CD4-positive, alpha-beta T cell (primary cell): ENCODE data around the gene ALDH1L2. TPM values are rescaled to one million over a fixed set of nuclear protein-coding genes. Genes with fewer than 3 reads are reported as not detected.

ENCODE experiments used
- ATAC-seq: fragments of 200-7000 bp; cut with Tn5 transposase; one replicate; pipeline ENCODE4 v1.10.0; 2022; ENCODE audit warnings: mild to moderate bottlenecking; ENCODE audit not compliant: poor library complexity
- CTCF ChIA-PET: fragments of 350-600 bp; sonication (Branson Sonifier 250); formaldehyde crosslinking; loops from one replicate; lab custom pipeline; 2021; ENCODE audit warnings: antibody characterized with exemption, inconsistent platforms; lab: Charles Lee
- POLR2A ChIA-PET: fragments of 350-600 bp; sonication (Branson Sonifier 250); formaldehyde crosslinking; loops from one replicate; lab custom pipeline; 2021; ENCODE audit warnings: antibody characterized with exemption, inconsistent platforms; lab: Charles Lee
- DNase-seq, 14 experiments: peaks; one replicate each; pipeline ENCODE4 v3.0.0-alpha.2; 2013 to 2020; ENCODE audit warnings: mixed read lengths in 2 of 14
- H3K27ac ChIP-seq, 2 donors: one replicate each; pipeline versions ENCODE4 v1.5.1 to v1.7.0; 2013; ENCODE audit warnings: low read length in 2 of 2, low read depth in 1 of 2, mild to moderate bottlenecking in 1 of 2
- H3K27me3 ChIP-seq, 2 experiments: 1 replicate in 1 of 2; 2 replicates in 1 of 2; pipeline versions ENCODE4 v1.6.1 to v1.7.0; 2013; ENCODE audit warnings: low read length in 2 of 2, control low read depth in 1 of 2, mild to moderate bottlenecking in 1 of 2, moderate library complexity in 1 of 2; ENCODE audit not compliant: insufficient read depth in 2 of 2, control insufficient read depth in 1 of 2
- H3K36me3 ChIP-seq: one replicate; pipeline ENCODE4 v1.6.1; 2013; ENCODE audit warnings: low read length, control low read depth; ENCODE audit not compliant: insufficient read depth
- H3K4me1 ChIP-seq: one replicate; pipeline ENCODE4 v1.6.1; 2013; ENCODE audit warnings: low read length, control low read depth; ENCODE audit not compliant: insufficient read depth
- H3K4me3 ChIP-seq: one replicate; pipeline ENCODE4 v1.5.1; 2013; ENCODE audit warnings: mild to moderate bottlenecking, low read length, moderate library complexity
- H3K9me3 ChIP-seq, 2 experiments: 1 replicate in 1 of 2; 2 replicates in 1 of 2; pipeline versions ENCODE4 v1.6.1 to v1.7.0; 2013; ENCODE audit warnings: low read length in 2 of 2, mild to moderate bottlenecking in 2 of 2, control low read depth in 1 of 2, moderate library complexity in 1 of 2; ENCODE audit not compliant: control insufficient read depth in 1 of 2, insufficient read depth in 1 of 2
- H3K27ac Mint-ChIP-seq: one replicate; pipeline ENCODE4 v1.8.0; 2020; ENCODE audit warnings: mixed read lengths
- H3K27me3 Mint-ChIP-seq: one replicate; pipeline ENCODE4 v1.8.0; 2021; ENCODE audit warnings: mixed read lengths
- H3K36me3 Mint-ChIP-seq: one replicate; pipeline ENCODE4 v1.8.0; 2021; ENCODE audit warnings: low read depth, mixed read lengths
- H3K4me1 Mint-ChIP-seq: one replicate; pipeline ENCODE4 v1.8.0; 2021; ENCODE audit warnings: low read depth, mixed read lengths
- H3K4me3 Mint-ChIP-seq: one replicate; pipeline ENCODE4 v1.8.0; 2020; ENCODE audit warnings: mild to moderate bottlenecking, mixed read lengths
- H3K9me3 Mint-ChIP-seq: one replicate; pipeline ENCODE4 v1.8.0; 2020; ENCODE audit warnings: mixed read lengths
- CTCF ChIP-seq: fragments of 200-600 bp; IDR thresholded peaks from one replicate; pipeline ENCODE4 v1.8.0; 2022; ENCODE audit warnings: antibody characterized with exemption, mild to moderate bottlenecking
- intact Hi-C, 2 experiments: fragments of 100-400 bp; cut with DNase I in 1 of 2; cut with micrococcal nuclease in 1 of 2; formaldehyde crosslinking; loops; one replicate each; pipeline versions ENCODE4 v1.15.1 to v1.9.0; 2023 to 2025; cut with DNase I, micrococcal nuclease
- total RNA-seq, 174 experiments: library from RNA in 2 of 174; stranded (reverse) in 2 of 174; gene quantifications; one replicate each; pipeline ENCODE4 v1.2.3 and lab custom pipeline; 2021 to 2026

The ALDH1L2 gene
- total RNA-seq, 2 experiments from 2014 or later, result 0.03 TPM; not detected in 1

- Mint-ChIP-seq H3K4me3 (no peak overlapping the region), H3K27ac (no peak overlapping the region), H3K36me3 (no peaks in the 10 kb centered on the region), H3K9me3 (peaks cover 7% of the 10 kb centered on the region), H3K27me3 (peaks cover 24% of the 10 kb centered on the region), H3K4me1 (no peaks in the 10 kb centered on the region)
- POLR2A ChIA-PET, result no interaction called here
- ATAC-seq (no peak), DNase-seq (no peak)
- Histone ChIP-seq H3K27me3 (peaks cover 0 to 3% of the 10 kb centered on the region in 2 experiments), H3K27ac (no peak overlapping the region), H3K36me3 (no peaks in the 10 kb centered on the region), H3K4me3 (no peak overlapping the region), H3K9me3 (peaks cover 0 to 10% of the 10 kb centered on the region in 2 experiments), H3K4me1 (no peaks in the 10 kb centered on the region)
- CTCF ChIA-PET, result no interaction called here
- TF ChIP-seq CTCF, result no peak
- intact Hi-C loops, result no loop called here
These were observed 5.6 kb upstream of the ALDH1L2 start for GRCh38 chr12:105089817-105090216.

DNA sequence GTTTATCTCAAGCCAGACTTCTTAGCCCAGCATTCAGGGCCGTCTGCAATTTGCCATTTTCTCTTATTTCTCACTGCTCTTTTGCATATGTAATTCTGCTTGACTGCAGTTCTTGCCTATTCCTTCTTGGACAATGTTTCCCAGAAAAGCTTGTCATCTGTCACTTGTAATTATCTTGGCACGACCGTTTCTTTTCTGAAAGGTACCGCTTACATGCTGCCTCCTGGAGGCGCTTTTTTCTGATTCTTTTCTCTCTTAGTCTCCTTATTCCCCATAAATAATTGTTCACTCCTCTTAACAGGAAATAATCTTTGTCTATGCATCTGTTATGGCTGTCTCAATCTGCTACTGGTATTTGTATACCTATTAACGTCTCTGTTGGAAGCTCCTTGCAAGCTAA lies 1.2 kb upstream of the ALDH1L2 start:
- Histone ChIP-seq H3K4me3 (no peak overlapping the region), H3K4me1 (peaks cover 12% of the 10 kb centered on the region), H3K9me3 (peaks cover 0 to 7% of the 10 kb centered on the region in 2 experiments), H3K27me3 (peaks cover 21 to 24% of the 10 kb centered on the region in 2 experiments), H3K36me3 (no peaks in the 10 kb centered on the region), H3K27ac (no peak overlapping the region)
- TF ChIP-seq CTCF, result no peak
- Mint-ChIP-seq H3K4me3 (no peak overlapping the region), H3K36me3 (no peaks in the 10 kb centered on the region), H3K27me3 (peaks cover 39% of the 10 kb centered on the region), H3K27ac (no peak overlapping the region), H3K4me1 (peaks cover 8% of the 10 kb centered on the region), H3K9me3 (peaks cover 4% of the 10 kb centered on the region)
- ATAC-seq (no peak), DNase-seq (no peak)
- ChIA-PET POLR2A (no interaction called here), CTCF (no interaction called here)
- intact Hi-C loops, result no loop called here

DNA sequence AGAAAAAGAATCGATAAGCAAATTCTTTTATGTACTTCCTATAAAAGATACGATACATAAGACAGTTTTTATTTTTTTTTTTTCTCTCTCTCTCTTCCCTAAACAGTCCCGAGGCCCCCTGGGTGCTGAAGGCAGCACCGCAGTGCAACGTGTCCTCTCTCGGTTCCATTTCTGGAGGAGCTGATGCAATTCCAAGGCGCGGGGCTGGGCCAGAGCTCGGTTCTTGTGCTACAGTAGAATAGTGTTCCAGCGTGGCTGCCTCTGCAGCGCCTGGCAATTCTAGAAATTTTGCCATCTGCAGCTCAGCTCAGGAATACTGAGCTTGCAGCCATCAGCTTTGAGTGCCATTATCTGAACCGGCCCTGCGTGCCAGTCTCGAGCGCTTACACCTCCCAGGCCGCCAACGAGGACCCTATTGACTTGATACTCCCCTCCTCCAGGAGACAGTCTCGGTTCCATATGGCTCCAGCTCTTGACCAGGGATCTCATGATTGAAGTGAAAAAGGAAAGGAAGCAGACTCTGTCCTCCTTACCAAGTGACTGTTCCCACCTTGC lies 630 bp downstream of the ALDH1L2 start:
- TF ChIP-seq CTCF, result no peak
- ChIA-PET POLR2A (no interaction called here), CTCF (no interaction called here)
- peak overlapping the region; percentile 65 for H3K4me3 Mint-ChIP-seq
- H3K27me3 Mint-ChIP-seq, result peaks cover 47% of the 10 kb centered on the region
- ATAC-seq (no peak), DNase-seq (peak in 2 of 14 experiments; percentile 14 to 25)
- Histone ChIP-seq H3K36me3 (no peaks in the 10 kb centered on the region), H3K4me1 (peaks cover 12% of the 10 kb centered on the region), H3K9me3 (peaks cover 0 to 7% of the 10 kb centered on the region in 2 experiments), H3K27ac (no peak overlapping the region), H3K4me3 (peak overlapping the region; percentile 35), H3K27me3 (peaks cover 21 to 24% of the 10 kb centered on the region in 2 experiments)
- H3K27ac Mint-ChIP-seq, result no peak overlapping the region
- peaks cover 4% of the 10 kb centered on the region for H3K9me3 Mint-ChIP-seq
- no peaks in the 10 kb centered on the region for H3K36me3 Mint-ChIP-seq
- peaks cover 8% of the 10 kb centered on the region for H3K4me1 Mint-ChIP-seq
- intact Hi-C loops, result no loop called here
